Lung (tissue), 12 donors: ENCODE measurements around the gene ZBTB46. TPM values are rescaled to one million over a fixed set of nuclear protein-coding genes. Genes with fewer than 3 reads are reported as not detected.

Source experiments
- ATAC-seq: fragments of 200-7000 bp; cut with Tn5 transposase; one replicate; pipeline ENCODE4 v1.9.1; 2020; ENCODE audit warnings: moderate number of reproducible peaks; ENCODE audit not compliant: insufficient read depth, low FRiP score
- DNase-seq, 3 donors: peaks; one replicate each; pipeline ENCODE4 v3.0.0-alpha.2; 2013 to 2017
- H3K27ac ChIP-seq, 2 donors: one replicate each; pipeline ENCODE4 v1.5.1; 2013; ENCODE audit warnings: mild to moderate bottlenecking in 2 of 2, moderate library complexity in 2 of 2, control low read depth in 1 of 2, inconsistent platforms in 1 of 2, low read depth in 1 of 2, low read length in 1 of 2
- H3K27me3 ChIP-seq, 3 donors: one replicate each; pipeline ENCODE4 v1.5.1; 2013; ENCODE audit warnings: low read length in 2 of 3; ENCODE audit not compliant: control insufficient read depth in 3 of 3, insufficient read depth in 3 of 3
- H3K36me3 ChIP-seq, 4 donors: one replicate each; pipeline ENCODE4 v1.5.1; 2013; ENCODE audit warnings: low read length in 4 of 4, mild to moderate bottlenecking in 1 of 4, moderate library complexity in 1 of 4; ENCODE audit not compliant: control insufficient read depth in 4 of 4, insufficient read depth in 4 of 4
- H3K4me1 ChIP-seq, 5 donors: one replicate each; pipeline ENCODE4 v1.5.1; 2013; ENCODE audit warnings: low read length in 5 of 5, mild to moderate bottlenecking in 2 of 5, moderate library complexity in 1 of 5; ENCODE audit not compliant: control insufficient read depth in 5 of 5, insufficient read depth in 5 of 5
- H3K4me3 ChIP-seq: one replicate; pipeline ENCODE4 v1.5.1; 2013; ENCODE audit warnings: mild to moderate bottlenecking, control low read depth, moderate library complexity
- H3K9ac ChIP-seq, 2 donors: one replicate each; pipeline ENCODE4 v1.5.1; 2013; ENCODE audit warnings: low read length in 2 of 2, control low read depth in 1 of 2; ENCODE audit not compliant: insufficient read depth in 1 of 2
- H3K9me3 ChIP-seq, 4 donors: one replicate each; pipeline ENCODE4 v1.5.1; 2013; ENCODE audit warnings: low read length in 3 of 4, mild to moderate bottlenecking in 1 of 4, moderate library complexity in 1 of 4; ENCODE audit not compliant: control insufficient read depth in 4 of 4, insufficient read depth in 3 of 4
- WGBS, 2 donors: extraction: QIAGEN DNeasy Blood & Tissue Kit; methylation state at CpG; one replicate each; pipeline ENCODE4 v1.1.7; 2013; 5-methylcytosine and 5-hydroxymethylcytosine counted together
- polyA plus RNA-seq, 2 donors: library from polyadenylated mRNA; stranded (reverse); fragments of 200-250 nt; gene quantifications; one replicate each; pipeline ENCODE4 v1.2.1, GENCODE V29; 2013
- total RNA-seq, 2 donors: library from RNA; depleted of rRNA in 1 of 2; stranded (reverse); fragments of >200 nt in 1 of 2; gene quantifications; one replicate each; pipeline ENCODE4 v1.2.1, GENCODE V29; 2014 to 2021
- TF ChIP-seq, protein P1 (sequence below): IDR thresholded peaks from 2 replicates; pipeline ENCODE4 v1.5.1; 2012; ENCODE audit warnings: mild to moderate bottlenecking; ENCODE audit errors: control extremely low read depth, extremely low read depth
- donor health status: control.
- donor health status: control.
- donor health status: Bipolar disorder and iron deficiency.
- donor health status: healthy.
- donor health status: DM: yes; HTN: yes; CAD: no.

ZBTB46 gene
- total and polyA plus RNA-seq, 4 donors = 3.4 to 15.3 (median 7.6) TPM

DNA sequence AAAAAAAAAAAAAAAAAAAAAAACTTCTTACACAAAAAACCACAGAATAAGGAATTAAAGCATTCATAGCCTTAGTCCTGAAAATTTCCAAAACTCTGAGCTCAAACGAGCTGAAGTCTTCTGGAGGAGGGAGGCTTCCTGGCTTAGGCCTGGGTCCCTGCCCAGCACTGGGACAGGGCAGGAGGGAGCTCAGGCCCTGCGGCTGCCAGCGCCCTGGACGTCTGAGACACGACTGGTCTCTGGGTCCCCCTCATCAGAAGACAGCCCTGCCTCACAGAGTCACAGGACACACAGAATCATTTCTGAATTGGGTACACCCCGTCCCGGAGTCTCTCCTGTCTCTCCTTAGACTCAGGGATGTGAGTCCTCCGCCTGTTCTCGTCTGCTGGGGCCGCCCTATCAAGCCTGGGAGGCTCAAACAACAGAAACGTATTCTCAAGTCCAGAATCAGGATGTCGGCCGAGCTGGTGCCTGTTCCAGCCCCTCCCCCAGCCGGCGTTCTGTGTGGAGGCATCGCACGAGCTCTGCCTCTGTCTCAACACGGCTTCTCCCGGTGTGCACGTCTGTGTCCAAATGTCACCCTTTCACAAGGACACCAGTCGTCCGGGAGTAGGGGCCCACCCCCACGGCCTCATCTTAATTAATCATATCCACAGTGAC lies 39.4 kb downstream of the ZBTB46 start:
- WGBS, 2 donors = 64 to 68% methylated on average over 23 of the region's 23 CpGs
- Histone ChIP-seq H3K27ac (peak overlapping the region; percentile 44 to 55), H3K4me1 (peaks cover 0 to 4% (median 0%) of the 10 kb centered on the region in 5 donors), H3K4me3 (no peak overlapping the region), H3K27me3 (no peaks in the 10 kb centered on the region), H3K36me3 (peaks cover 0 to 15% (median 9%) of the 10 kb centered on the region in 4 donors), H3K9ac (no peak overlapping the region), H3K9me3 (no peaks in the 10 kb centered on the region)
- DNase-seq (peak in 1 of 3 donors; percentile 21), ATAC-seq (no peak)
- TF ChIP-seq, protein P1, sequence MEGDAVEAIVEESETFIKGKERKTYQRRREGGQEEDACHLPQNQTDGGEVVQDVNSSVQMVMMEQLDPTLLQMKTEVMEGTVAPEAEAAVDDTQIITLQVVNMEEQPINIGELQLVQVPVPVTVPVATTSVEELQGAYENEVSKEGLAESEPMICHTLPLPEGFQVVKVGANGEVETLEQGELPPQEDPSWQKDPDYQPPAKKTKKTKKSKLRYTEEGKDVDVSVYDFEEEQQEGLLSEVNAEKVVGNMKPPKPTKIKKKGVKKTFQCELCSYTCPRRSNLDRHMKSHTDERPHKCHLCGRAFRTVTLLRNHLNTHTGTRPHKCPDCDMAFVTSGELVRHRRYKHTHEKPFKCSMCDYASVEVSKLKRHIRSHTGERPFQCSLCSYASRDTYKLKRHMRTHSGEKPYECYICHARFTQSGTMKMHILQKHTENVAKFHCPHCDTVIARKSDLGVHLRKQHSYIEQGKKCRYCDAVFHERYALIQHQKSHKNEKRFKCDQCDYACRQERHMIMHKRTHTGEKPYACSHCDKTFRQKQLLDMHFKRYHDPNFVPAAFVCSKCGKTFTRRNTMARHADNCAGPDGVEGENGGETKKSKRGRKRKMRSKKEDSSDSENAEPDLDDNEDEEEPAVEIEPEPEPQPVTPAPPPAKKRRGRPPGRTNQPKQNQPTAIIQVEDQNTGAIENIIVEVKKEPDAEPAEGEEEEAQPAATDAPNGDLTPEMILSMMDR = no peak

DNA sequence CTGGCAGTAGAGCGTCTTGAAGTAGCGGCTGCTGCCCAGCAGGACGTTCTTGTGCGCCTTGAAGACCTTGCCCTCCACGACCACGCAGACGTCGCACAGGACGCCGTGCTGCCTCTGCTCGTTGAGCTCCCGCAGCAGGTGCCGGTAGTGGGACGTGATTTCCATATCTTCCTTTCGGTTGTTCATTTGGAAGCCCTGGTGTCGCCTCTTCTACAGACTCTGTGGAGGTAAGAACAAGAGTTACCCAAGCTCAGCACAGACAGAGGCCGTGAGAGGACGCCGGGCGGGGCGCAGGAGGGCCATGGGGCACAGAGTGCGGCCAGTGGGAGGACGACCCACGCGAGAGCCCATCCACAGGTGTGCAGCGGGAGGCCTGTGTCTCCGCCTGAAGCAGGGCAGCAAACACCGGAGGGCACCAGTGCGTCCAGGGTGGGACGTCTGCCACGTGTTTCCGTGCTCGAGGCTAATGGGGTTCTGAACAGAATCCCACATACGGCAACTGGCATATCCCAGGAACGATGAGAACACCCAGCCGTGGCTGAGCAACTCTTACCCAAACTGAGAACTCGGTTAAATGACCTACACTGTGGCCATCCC lies 40.4 kb downstream of the ZBTB46 start:
- no peaks in the 10 kb centered on the region for H3K9me3 ChIP-seq
- peaks cover 0 to 15% (median 9%) of the 10 kb centered on the region in 4 donors for H3K36me3 ChIP-seq
- H3K27me3 ChIP-seq = no peaks in the 10 kb centered on the region
- TF ChIP-seq, protein P1 = no peak
- DNase-seq (no peak), ATAC-seq (no peak)
- H3K4me3 ChIP-seq = no peak overlapping the region
- no peak overlapping the region for H3K27ac ChIP-seq
- peaks cover 0 to 4% (median 0%) of the 10 kb centered on the region in 5 donors for H3K4me1 ChIP-seq
- whole genome bisulfite sequencing, 2 donors = 95% methylated on average over 37 of the region's 37 CpGs
- no peak overlapping the region for H3K9ac ChIP-seq

DNA sequence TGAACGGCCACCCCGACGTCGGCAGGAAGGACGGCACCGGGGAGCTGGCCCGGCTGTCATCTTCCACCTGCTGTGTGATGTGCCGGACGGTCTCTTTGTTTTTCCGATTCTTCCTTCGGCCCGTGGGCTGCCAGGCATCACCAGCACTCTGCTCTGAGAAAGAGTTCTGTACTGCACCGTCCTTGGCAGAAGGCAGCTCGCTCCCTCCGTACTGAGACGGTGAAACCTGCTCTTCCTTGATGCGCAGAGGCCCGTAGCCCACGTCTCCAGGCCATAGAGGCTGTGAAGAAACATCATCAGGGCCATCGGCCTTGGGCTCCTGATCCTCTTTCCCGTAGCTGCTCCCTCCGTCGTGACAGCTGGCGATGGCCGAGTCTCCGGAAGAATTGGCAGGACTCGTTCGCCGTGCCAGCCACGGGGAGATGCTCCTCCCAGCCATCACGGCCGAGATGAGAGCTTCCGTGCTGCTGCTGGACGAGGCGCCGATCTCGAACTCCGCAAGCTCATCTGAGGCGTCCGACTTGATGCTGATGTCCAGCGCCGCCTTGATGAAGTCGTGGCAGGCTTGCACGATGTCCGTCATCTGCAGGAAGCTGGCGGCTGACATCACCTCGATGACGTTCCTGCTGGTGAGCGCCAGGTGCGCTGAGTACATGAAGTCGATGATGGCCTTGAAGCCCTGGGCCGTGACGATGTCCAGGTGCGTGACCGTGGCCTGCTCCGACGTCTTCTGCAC lies 41.1 kb downstream of the ZBTB46 start:
- DNase-seq = no peak
- Histone ChIP-seq H3K27me3 (no peaks in the 10 kb centered on the region), H3K4me3 (no peak overlapping the region), H3K4me1 (peaks cover 0 to 4% (median 0%) of the 10 kb centered on the region in 5 donors), H3K27ac (no peak overlapping the region), H3K36me3 (peaks cover 0 to 15% (median 9%) of the 10 kb centered on the region in 4 donors), H3K9ac (no peak overlapping the region), H3K9me3 (no peaks in the 10 kb centered on the region)
- no peak for ATAC-seq
- 95 to 96% methylated on average over 57 of the region's 57 CpGs for WGBS, 2 donors
- TF ChIP-seq, protein P1 = no peak
